Lower leg skin (tissue), 3 donors: ENCODE data around the gene SLX9.

Source experiments
- POLR2A ChIP-seq, 2 donors: fragments of 450-650 bp; IDR thresholded peaks; one replicate each; pipeline ENCODE4 v1.6.1; 2016 to 2017; ENCODE audit warnings: antibody characterized with exemption in 2 of 2, mild to moderate bottlenecking in 1 of 2, moderate library complexity in 1 of 2
- TF ChIP-seq, protein P1 (sequence below), 3 donors: fragments of 450-650 bp; IDR thresholded peaks; one replicate each; pipeline ENCODE4 v1.5.1; 2016; ENCODE audit warnings: antibody characterized with exemption in 3 of 3, mild to moderate bottlenecking in 3 of 3, moderate library complexity in 2 of 3

DNA sequence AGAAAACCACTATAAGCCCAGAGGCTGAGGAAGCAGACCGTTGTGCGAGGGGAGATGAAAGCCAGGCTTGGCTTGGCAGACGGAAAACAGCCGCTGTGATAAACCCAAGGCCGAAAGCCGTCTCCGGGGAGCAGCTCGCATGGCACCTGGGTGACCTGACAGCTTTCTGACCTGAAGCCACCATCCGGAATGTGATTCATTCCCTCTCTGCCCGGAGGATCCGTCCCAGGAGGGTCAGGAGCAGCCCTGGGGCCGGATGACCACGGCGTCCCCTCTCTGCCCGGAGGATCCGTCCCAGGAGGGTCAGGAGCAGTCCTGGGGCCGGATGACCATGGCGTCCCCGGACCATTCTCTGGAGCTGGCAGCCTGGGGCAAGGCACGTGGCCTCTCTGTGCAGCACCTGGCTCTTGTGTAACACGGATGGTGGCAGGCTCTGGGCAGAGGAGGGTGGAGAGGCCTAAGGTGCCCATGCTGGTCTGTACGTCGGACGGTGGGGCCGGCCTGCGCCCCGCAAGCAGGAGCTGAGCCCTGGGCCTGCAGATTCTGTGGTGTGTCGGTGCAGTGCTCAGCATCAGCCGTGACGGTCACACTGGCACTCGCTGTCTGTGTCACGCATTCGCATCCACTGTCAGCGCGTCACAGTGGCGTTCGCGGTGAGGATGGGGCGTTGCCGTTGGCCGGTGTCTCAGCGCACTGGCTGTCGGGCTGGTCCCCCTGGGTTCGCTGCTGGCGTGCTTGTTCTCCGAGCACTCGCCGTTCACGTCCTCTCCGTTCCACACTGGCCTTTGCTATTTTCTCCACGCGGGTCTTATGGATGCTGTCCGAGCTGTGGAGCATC lies 50.3 kb downstream of the SLX9 start:
- TF ChIP-seq, protein P1, sequence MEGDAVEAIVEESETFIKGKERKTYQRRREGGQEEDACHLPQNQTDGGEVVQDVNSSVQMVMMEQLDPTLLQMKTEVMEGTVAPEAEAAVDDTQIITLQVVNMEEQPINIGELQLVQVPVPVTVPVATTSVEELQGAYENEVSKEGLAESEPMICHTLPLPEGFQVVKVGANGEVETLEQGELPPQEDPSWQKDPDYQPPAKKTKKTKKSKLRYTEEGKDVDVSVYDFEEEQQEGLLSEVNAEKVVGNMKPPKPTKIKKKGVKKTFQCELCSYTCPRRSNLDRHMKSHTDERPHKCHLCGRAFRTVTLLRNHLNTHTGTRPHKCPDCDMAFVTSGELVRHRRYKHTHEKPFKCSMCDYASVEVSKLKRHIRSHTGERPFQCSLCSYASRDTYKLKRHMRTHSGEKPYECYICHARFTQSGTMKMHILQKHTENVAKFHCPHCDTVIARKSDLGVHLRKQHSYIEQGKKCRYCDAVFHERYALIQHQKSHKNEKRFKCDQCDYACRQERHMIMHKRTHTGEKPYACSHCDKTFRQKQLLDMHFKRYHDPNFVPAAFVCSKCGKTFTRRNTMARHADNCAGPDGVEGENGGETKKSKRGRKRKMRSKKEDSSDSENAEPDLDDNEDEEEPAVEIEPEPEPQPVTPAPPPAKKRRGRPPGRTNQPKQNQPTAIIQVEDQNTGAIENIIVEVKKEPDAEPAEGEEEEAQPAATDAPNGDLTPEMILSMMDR (IDR thresholded peaks at IDR 0.05) = no peak
- TF ChIP-seq POLR2A (IDR thresholded peaks at IDR 0.05) = no peak
